ENCODE results near the gene FCER1G. TPM values are rescaled to one million over a fixed set of nuclear protein-coding genes. Genes with fewer than 3 reads are reported as not detected.

Gene FCER1G
- total RNA-seq, 4 donors from 2014 or later: 39.6 to 510 (median 152) TPM

DNA sequence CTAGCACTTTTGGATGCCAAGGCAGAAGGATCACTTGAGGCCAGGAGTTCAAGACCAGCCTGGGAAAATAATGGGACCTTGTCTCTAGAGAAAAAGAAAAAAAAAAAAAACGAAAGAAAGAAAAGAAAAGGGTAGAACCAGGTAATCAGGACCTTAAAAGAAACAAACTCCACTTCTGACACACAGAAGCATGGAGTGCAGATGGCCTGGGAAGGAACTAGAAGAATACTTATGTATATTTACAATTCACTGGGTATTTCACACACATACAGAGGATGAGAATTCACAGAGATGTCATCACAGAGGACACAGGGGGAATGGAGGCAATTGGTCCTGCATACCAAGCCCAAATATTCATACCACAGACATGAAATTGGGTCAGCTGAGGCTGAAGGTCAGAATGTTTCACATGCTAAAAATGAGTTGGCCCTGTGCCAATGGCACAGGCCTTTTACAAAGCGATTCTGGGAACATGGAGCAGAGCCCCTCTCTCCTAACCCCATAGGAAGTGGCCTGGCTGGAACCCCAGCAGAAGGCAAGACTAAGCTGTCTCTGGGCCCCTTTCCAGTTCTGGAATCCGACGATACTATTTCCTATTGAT, 42.2 kb upstream of the FCER1G start:
- TF ChIP-seq, protein P1, sequence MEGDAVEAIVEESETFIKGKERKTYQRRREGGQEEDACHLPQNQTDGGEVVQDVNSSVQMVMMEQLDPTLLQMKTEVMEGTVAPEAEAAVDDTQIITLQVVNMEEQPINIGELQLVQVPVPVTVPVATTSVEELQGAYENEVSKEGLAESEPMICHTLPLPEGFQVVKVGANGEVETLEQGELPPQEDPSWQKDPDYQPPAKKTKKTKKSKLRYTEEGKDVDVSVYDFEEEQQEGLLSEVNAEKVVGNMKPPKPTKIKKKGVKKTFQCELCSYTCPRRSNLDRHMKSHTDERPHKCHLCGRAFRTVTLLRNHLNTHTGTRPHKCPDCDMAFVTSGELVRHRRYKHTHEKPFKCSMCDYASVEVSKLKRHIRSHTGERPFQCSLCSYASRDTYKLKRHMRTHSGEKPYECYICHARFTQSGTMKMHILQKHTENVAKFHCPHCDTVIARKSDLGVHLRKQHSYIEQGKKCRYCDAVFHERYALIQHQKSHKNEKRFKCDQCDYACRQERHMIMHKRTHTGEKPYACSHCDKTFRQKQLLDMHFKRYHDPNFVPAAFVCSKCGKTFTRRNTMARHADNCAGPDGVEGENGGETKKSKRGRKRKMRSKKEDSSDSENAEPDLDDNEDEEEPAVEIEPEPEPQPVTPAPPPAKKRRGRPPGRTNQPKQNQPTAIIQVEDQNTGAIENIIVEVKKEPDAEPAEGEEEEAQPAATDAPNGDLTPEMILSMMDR (IDR thresholded peaks at IDR 0.05; ENCODE audit: low read depth): no peak

DNA sequence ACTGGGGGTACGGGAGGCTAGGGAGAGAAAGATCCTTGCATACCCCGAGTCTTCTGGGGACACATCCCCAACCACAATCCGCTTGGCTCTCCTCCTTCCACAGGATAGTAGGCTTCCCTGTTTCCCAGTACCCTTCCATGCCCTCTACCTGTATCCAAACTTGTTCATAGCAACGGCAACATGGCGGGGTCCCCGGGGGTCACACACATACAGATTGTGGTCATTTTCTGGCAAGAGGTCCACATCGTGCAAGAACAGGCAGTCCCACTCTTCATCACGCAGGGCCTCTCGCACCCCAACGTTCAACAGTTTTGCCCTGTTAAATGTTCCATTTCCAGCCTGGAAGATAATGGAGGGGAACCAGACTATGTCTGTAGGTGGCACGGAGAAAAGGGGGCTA, 41.4 kb upstream of the FCER1G start:
- TF ChIP-seq, protein P1 (IDR thresholded peaks at IDR 0.05; ENCODE audit: low read depth): no peak

DNA sequence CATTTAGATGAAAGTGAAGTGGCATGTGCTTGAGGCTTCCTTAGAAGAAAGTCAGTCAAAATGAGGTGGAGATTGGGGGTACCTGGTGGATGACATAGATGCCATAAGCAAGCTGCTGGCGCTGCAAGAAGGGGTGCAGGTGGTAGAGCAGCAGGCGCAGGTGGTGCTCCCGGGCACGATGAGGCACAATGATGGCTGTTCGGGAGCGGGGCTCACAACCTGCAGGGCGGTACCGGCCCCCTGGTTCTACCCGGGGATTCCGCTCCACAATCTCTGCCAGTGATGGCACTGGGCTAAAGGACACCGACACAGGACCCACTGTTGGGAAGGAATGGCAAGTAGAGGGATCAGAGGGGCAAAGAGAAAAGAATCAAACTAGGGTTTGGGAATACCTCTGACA, 40.2 kb upstream of the FCER1G start:
- TF ChIP-seq, protein P1 (IDR thresholded peaks at IDR 0.05; ENCODE audit: low read depth): no peak

DNA sequence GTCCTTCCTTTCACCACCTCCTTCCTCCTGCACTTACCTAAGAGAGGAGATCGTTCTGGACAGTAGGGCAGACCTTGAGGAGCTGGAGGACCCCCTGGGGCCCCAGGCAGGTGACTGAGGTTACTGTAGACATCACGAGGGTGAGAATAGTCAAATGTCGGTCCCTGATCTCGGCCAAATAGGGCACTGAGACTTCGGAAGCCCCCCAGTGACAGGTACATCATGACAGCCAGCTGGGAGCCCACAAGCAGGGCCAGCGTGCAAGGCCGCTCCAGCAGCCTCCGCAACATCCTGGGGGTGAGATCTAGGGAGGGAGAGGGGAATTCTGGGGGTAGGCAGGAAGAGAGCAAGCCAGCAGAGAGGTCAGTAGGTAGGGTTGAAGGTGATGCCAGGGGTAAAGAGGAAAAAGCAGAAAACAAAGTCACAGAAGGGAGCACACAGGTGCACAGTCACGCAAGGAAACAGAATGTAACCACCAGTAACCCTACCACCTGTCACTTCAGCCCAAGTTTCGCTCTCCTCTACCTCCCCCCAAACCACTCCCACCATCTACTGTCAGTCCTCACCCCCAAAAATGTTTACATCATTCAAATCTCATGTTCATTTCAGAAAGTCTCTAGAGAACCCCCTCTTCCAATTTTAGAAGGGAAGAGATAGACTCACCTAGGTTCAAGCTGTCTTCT, 39.2 kb upstream of the FCER1G start:
- TF ChIP-seq, protein P1 (IDR thresholded peaks at IDR 0.05; ENCODE audit: low read depth): no peak

DNA sequence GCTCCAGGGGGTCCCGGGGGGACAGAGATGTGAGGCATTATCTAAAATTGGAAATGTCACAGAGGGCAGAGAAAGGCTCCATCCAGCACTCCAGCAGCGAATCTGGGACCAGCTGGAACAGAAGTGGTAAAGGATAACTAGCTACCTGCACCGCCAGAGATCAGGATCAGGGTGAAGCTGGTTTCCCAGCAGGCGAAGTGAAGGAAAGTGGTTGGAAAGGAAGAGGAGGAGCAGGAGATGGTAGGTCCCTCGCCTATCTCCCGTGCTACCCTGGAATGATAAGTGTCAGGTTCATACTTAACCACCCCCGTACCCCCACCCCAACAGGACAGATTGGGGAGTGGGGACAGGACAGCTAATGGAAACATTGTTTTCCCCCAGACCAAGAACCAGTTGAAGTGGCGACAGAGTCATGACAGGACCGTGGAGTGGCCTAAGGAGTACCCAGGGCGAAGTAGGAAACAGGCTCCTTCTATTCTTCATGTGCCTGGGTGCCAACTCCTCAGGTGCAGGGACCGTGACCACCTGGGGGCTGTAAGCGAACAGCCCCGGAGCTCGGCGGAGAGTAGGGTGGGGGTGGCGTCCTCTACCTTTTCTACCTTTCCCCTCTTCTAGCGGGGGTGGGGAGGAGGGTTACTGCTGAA, 38.5 kb upstream of the FCER1G start:
- TF ChIP-seq, protein P1 (IDR thresholded peaks at IDR 0.05; ENCODE audit: low read depth): no peak

DNA sequence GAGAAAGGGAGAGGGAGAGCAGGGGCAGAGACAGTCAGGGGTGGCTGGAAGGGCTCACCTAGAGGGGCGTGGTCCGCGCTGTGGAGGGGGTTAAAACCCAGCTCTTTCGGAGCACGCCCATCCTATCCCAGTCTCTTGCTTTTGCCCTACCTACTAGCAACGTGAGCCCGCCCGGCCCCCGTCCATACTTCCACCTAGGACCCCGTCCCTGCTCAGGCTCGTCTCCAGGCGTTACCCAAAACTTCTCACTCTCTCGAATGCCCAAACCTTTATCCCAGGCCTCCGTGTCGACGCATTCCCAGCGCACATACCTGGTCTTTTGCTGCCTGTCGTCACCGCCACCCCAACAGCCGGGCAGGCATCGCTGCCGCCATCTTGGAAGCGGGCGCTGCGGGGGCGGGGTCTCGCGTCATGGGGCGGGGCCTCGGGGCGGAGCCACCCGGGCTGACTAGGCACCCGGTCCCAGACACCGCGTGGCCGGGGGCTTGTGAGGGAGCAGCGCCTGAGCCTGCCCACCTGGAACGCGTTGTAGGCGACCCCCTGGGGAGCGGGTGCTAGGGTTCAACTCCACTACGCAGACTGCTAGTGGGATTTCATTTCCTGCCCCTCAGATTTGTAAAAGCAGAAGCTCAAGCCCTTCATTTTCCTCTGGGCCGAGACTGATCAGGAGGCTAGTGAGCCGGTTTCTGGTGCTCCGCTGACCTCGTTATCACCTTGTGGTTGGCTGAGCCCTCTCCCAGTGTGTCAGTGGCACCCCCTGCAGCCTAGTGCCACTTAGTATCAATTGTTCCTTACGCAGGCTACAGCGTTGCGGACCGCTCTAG, 37.8 kb upstream of the FCER1G start, which contains the start of gene B4GALT3:
Gene B4GALT3 (minus strand): TSS at position 396 of the 824 bp plus-strand sequence. CDS start 1,447 bp downstream, outside the sequence.
- TF ChIP-seq, protein P1 (IDR thresholded peaks at IDR 0.05; ENCODE audit: low read depth): no peak

DNA sequence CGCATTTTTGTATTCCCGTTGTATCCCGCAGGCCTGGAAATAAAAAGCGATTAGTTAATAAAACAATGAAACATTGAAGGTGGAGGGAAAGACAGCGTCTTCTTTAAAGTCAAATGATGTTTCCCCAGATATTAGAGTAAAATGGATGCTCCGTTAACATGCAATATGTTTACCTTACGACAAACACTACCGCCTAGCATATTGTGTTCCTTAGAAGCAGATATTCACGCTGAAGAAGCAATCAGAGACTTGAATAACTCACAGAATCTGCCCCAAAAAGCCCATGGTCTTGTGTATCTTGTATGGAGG, 37.2 kb upstream of the FCER1G start:
- TF ChIP-seq, protein P1 (IDR thresholded peaks at IDR 0.05; ENCODE audit: low read depth): no peak
